ENCODE data around the gene MAP2K7. TPM values are rescaled to one million over a fixed set of nuclear protein-coding genes. Genes with fewer than 3 reads are reported as not detected.

Gene MAP2K7
- total RNA-seq, 2 experiments from 2014 or later, result 32.2 to 33.7 TPM

- POLR2A ChIA-PET, result interaction anchor here (0.6 kb wide), 1 partner anchor 430 kb away, joined by 6 read pairs; no protein-coding TSS in a partner anchor
- Mint-ChIP-seq H3K4me1 (peaks cover 25% of the 10 kb centered on the region), H3K27ac (no peak overlapping the region), H3K36me3 (ENCODE audit: low read depth) (peaks cover 5% of the 10 kb centered on the region), H3K4me3 (no peak overlapping the region), H3K9me3 (ENCODE audit: low read depth) (no peaks in the 10 kb centered on the region), H3K27me3 (peaks cover 12% of the 10 kb centered on the region)
- intact Hi-C loops (cut with DNase I, micrococcal nuclease), result loop anchor here in 1 of 2 experiments (5.0 kb wide), 1 partner anchor 71 kb away; no protein-coding TSS in a partner anchor
- CTCF ChIA-PET, result interaction anchor here (1.8 kb wide), 1 partner anchor 53 kb away, joined by 7 read pairs; no protein-coding TSS in a partner anchor
- DNase-seq (no peak), ATAC-seq (no peak)
These were observed 19.1 kb downstream of the MAP2K7 start for GRCh38 chr19:7922836-7923195.

- ChIA-PET CTCF (interaction anchor here (0.6 to 1.8 kb wide), 3 partner anchors 50 to 355 kb away, joined by 3 to 7 read pairs (median 3); no protein-coding TSS in a partner anchor), POLR2A (interaction anchor here (0.6 kb wide), 1 partner anchor 429 kb away, joined by 6 read pairs; no protein-coding TSS in a partner anchor)
- Mint-ChIP-seq H3K27me3 (peaks cover 6% of the 10 kb centered on the region), H3K27ac (no peak overlapping the region), H3K36me3 (ENCODE audit: low read depth) (peaks cover 5% of the 10 kb centered on the region), H3K4me1 (peaks cover 27% of the 10 kb centered on the region), H3K4me3 (no peak overlapping the region), H3K9me3 (ENCODE audit: low read depth) (no peaks in the 10 kb centered on the region)
- no peak for ATAC-seq
- no peak for DNase-seq
- intact Hi-C loops (cut with DNase I, micrococcal nuclease), result loop anchor here in 1 of 2 experiments (5.0 kb wide), 1 partner anchor 71 kb away; no protein-coding TSS in a partner anchor
These were observed 19.9 kb downstream of the MAP2K7 start for GRCh38 chr19:7923295-7924191.

- H3K27me3 Mint-ChIP-seq, result peaks cover 5% of the 10 kb centered on the region
- H3K4me1 Mint-ChIP-seq, result peaks cover 32% of the 10 kb centered on the region
- ATAC-seq (no peak), DNase-seq (peak; percentile 5)
- ChIA-PET POLR2A (no interaction called here), CTCF (interaction anchor here (0.6 to 1.8 kb wide), 3 partner anchors 51 to 356 kb away, joined by 3 to 7 read pairs (median 3); no protein-coding TSS in a partner anchor)
- intact Hi-C loops (cut with DNase I, micrococcal nuclease), result loop anchor here in 1 of 2 experiments (5.0 kb wide), 1 partner anchor 72 kb away; no protein-coding TSS in a partner anchor
- no peaks in the 10 kb centered on the region for H3K9me3 Mint-ChIP-seq (ENCODE audit: low read depth)
- no peak overlapping the region for H3K4me3 Mint-ChIP-seq
- no peak overlapping the region for H3K27ac Mint-ChIP-seq
- H3K36me3 Mint-ChIP-seq (ENCODE audit: low read depth), result peaks cover 9% of the 10 kb centered on the region
These were observed 20.6 kb downstream of the MAP2K7 start for GRCh38 chr19:7924241-7924640.

GRCh38 chr19:7924651-7925170 is 21.0 kb downstream of the MAP2K7 start:
- no peaks in the 10 kb centered on the region for H3K9me3 Mint-ChIP-seq (ENCODE audit: low read depth)
- intact Hi-C loops (cut with DNase I, micrococcal nuclease), result loop anchor here (1.0 to 5.0 kb wide), 5 partner anchors 19 to 356 kb away; partner anchors contain the start of genes MAP2K7 (in 1 of the 2) and TIMM44 (in 1 of the 2)
- CTCF ChIA-PET, result interaction anchor here (1.8 kb wide), 1 partner anchor 55 kb away, joined by 7 read pairs; no protein-coding TSS in a partner anchor

GRCh38 chr19:7925171-7925851 is 21.6 kb downstream of the MAP2K7 start:
- Mint-ChIP-seq H3K36me3 (ENCODE audit: low read depth) (peaks cover 11% of the 10 kb centered on the region), H3K4me3 (peak overlapping the region; percentile 67), H3K4me1 (peaks cover 28% of the 10 kb centered on the region), H3K27ac (no peak overlapping the region), H3K27me3 (peaks cover 1% of the 10 kb centered on the region), H3K9me3 (ENCODE audit: low read depth) (no peaks in the 10 kb centered on the region)
- ATAC-seq (peak; percentile 50), DNase-seq (peak; percentile 90)
- intact Hi-C loops (cut with DNase I, micrococcal nuclease), result loop anchor here in 1 of 2 experiments (1.0 kb wide), 4 partner anchors 18 to 357 kb away; partner anchors contain the start of genes MAP2K7 and TIMM44
- CTCF ChIA-PET, result interaction anchor here (1.1 kb wide), 1 partner anchor 19 kb away, joined by 5 read pairs; the partner anchor contains the start of gene TIMM44
- POLR2A ChIA-PET, result no interaction called here

More at GRCh38 chr19:7924651-7925170, 21.0 kb downstream of the MAP2K7 start:
- peaks cover 9% of the 10 kb centered on the region for H3K36me3 Mint-ChIP-seq (ENCODE audit: low read depth)
- H3K4me3 Mint-ChIP-seq, result no peak overlapping the region
- POLR2A ChIA-PET, result no interaction called here
- peaks cover 32% of the 10 kb centered on the region for H3K4me1 Mint-ChIP-seq
- H3K27me3 Mint-ChIP-seq, result peaks cover 4% of the 10 kb centered on the region
- ATAC-seq (no peak), DNase-seq (no peak)
- H3K27ac Mint-ChIP-seq, result no peak overlapping the region

GRCh38 chr19:7926021-7926726 is 22.5 kb downstream of the MAP2K7 start, which contains the start of gene CTXN1:
CTXN1 (minus strand) TSS chr19:7926135; CDS start chr19:7925538, 597 bp downstream.
- intact Hi-C loops (cut with DNase I, micrococcal nuclease), result no loop called here
- no peak within 1 kb of the TSS for H3K27ac Mint-ChIP-seq
- CTCF ChIA-PET, result interaction anchor here (0.9 to 1.1 kb wide), 2 partner anchors 8 to 18 kb away, joined by 3 to 5 read pairs; partner anchors contain the start of gene TIMM44
- peak; percentile 87 for DNase-seq
- H3K4me1 Mint-ChIP-seq, result peaks cover 27% of the 10 kb centered on the region
- ATAC-seq, result peak; percentile 57
- H3K36me3 Mint-ChIP-seq (ENCODE audit: low read depth), result peaks cover 14% of the 10 kb centered on the region
- peaks cover 1% of the 10 kb centered on the region for H3K27me3 Mint-ChIP-seq
- H3K9me3 Mint-ChIP-seq (ENCODE audit: low read depth), result no peaks in the 10 kb centered on the region
- POLR2A ChIA-PET, result no interaction called here
- peak within 1 kb of the TSS; percentile 67 for H3K4me3 Mint-ChIP-seq

GRCh38 chr19:7926727-7927604 is 23.3 kb downstream of the MAP2K7 start:
- H3K27me3 Mint-ChIP-seq, result peaks cover 1% of the 10 kb centered on the region
- H3K36me3 Mint-ChIP-seq (ENCODE audit: low read depth), result peaks cover 18% of the 10 kb centered on the region
- no peak overlapping the region for H3K27ac Mint-ChIP-seq
- H3K4me1 Mint-ChIP-seq, result peaks cover 24% of the 10 kb centered on the region
- intact Hi-C loops (cut with DNase I, micrococcal nuclease), result no loop called here
- ATAC-seq (no peak), DNase-seq (no peak)
- no peaks in the 10 kb centered on the region for H3K9me3 Mint-ChIP-seq (ENCODE audit: low read depth)
- POLR2A ChIA-PET, result no interaction called here
- peak overlapping the region; percentile 45 for H3K4me3 Mint-ChIP-seq
- CTCF ChIA-PET, result interaction anchor here (0.9 to 1.1 kb wide), 2 partner anchors 9 to 17 kb away, joined by 3 to 5 read pairs; partner anchors contain the start of gene TIMM44

GRCh38 chr19:7927605-7928333 is 24.1 kb downstream of the MAP2K7 start:
- intact Hi-C loops (cut with DNase I, micrococcal nuclease), result no loop called here

GRCh38 chr19:7928334-7928706 is 24.6 kb downstream of the MAP2K7 start:
- H3K27ac Mint-ChIP-seq, result no peak overlapping the region
- no peaks in the 10 kb centered on the region for H3K9me3 Mint-ChIP-seq (ENCODE audit: low read depth)
- ChIA-PET CTCF (interaction anchor here (0.8 to 2.5 kb wide), 5 partner anchors 8 to 728 kb away, joined by 3 to 14 read pairs (median 6); partner anchors contain the start of genes SNAPC2 and TIMM44), POLR2A (interaction anchor here (0.7 to 2.1 kb wide), 3 partner anchors 13 to 42 kb away, joined by 3 to 9 read pairs (median 5); partner anchors contain the start of gene TIMM44)
- H3K4me1 Mint-ChIP-seq, result peaks cover 22% of the 10 kb centered on the region
- DNase-seq (no peak), ATAC-seq (no peak)
- H3K27me3 Mint-ChIP-seq, result peaks cover 1% of the 10 kb centered on the region
- H3K36me3 Mint-ChIP-seq (ENCODE audit: low read depth), result peaks cover 16% of the 10 kb centered on the region
- no peak overlapping the region for H3K4me3 Mint-ChIP-seq
- intact Hi-C loops (cut with DNase I, micrococcal nuclease), result no loop called here

More at GRCh38 chr19:7927605-7928333, 24.1 kb downstream of the MAP2K7 start:
- H3K4me3 Mint-ChIP-seq, result no peak overlapping the region
- H3K27ac Mint-ChIP-seq, result no peak overlapping the region
- no peak for ATAC-seq
- H3K36me3 Mint-ChIP-seq (ENCODE audit: low read depth), result peaks cover 16% of the 10 kb centered on the region
- ChIA-PET CTCF (interaction anchor here (1.6 to 1.7 kb wide), 2 partner anchors 8 to 79 kb away, joined by 6 to 7 read pairs; partner anchors contain the start of gene SNAPC2), POLR2A (no interaction called here)
- no peaks in the 10 kb centered on the region for H3K9me3 Mint-ChIP-seq (ENCODE audit: low read depth)
- peaks cover 22% of the 10 kb centered on the region for H3K4me1 Mint-ChIP-seq
- DNase-seq, result no peak
- H3K27me3 Mint-ChIP-seq, result peaks cover 1% of the 10 kb centered on the region

Data from activated CD4-positive, alpha-beta T cell treated with anti-CD3 and anti-CD28 coated beads for 36 hours (primary cell).